CD4-positive, alpha-beta T cell (primary cell): ENCODE data around the gene EFCAB14. TPM values are rescaled to one million over a fixed set of nuclear protein-coding genes. Genes with fewer than 3 reads are reported as not detected.
A peak's percentile ranks its signal among the peaks of the same experiment; 100 is the strongest.

Source experiments
- ATAC-seq: fragments of 200-7000 bp; cut with Tn5 transposase; one replicate; pipeline ENCODE4 v1.10.0; 2022; ENCODE audit warnings: mild to moderate bottlenecking; ENCODE audit not compliant: poor library complexity
- CTCF ChIA-PET: fragments of 350-600 bp; sonication (Branson Sonifier 250); formaldehyde crosslinking; loops from one replicate; lab custom pipeline; 2021; ENCODE audit warnings: antibody characterized with exemption, inconsistent platforms; lab: Charles Lee
- POLR2A ChIA-PET: fragments of 350-600 bp; sonication (Branson Sonifier 250); formaldehyde crosslinking; loops from one replicate; lab custom pipeline; 2021; ENCODE audit warnings: antibody characterized with exemption, inconsistent platforms; lab: Charles Lee
- DNase-seq, 14 experiments: peaks; one replicate each; pipeline ENCODE4 v3.0.0-alpha.2; 2013 to 2020; ENCODE audit warnings: mixed read lengths in 2 of 14
- H3K27ac ChIP-seq, 2 donors: one replicate each; pipeline versions ENCODE4 v1.5.1 to v1.7.0; 2013; ENCODE audit warnings: low read length in 2 of 2, low read depth in 1 of 2, mild to moderate bottlenecking in 1 of 2
- H3K27me3 ChIP-seq, 2 experiments: 1 replicate in 1 of 2; 2 replicates in 1 of 2; pipeline versions ENCODE4 v1.6.1 to v1.7.0; 2013; ENCODE audit warnings: low read length in 2 of 2, control low read depth in 1 of 2, mild to moderate bottlenecking in 1 of 2, moderate library complexity in 1 of 2; ENCODE audit not compliant: insufficient read depth in 2 of 2, control insufficient read depth in 1 of 2
- H3K36me3 ChIP-seq: one replicate; pipeline ENCODE4 v1.6.1; 2013; ENCODE audit warnings: low read length, control low read depth; ENCODE audit not compliant: insufficient read depth
- H3K4me1 ChIP-seq: one replicate; pipeline ENCODE4 v1.6.1; 2013; ENCODE audit warnings: low read length, control low read depth; ENCODE audit not compliant: insufficient read depth
- H3K4me3 ChIP-seq: one replicate; pipeline ENCODE4 v1.5.1; 2013; ENCODE audit warnings: mild to moderate bottlenecking, low read length, moderate library complexity
- H3K9me3 ChIP-seq, 2 experiments: 1 replicate in 1 of 2; 2 replicates in 1 of 2; pipeline versions ENCODE4 v1.6.1 to v1.7.0; 2013; ENCODE audit warnings: low read length in 2 of 2, mild to moderate bottlenecking in 2 of 2, control low read depth in 1 of 2, moderate library complexity in 1 of 2; ENCODE audit not compliant: control insufficient read depth in 1 of 2, insufficient read depth in 1 of 2
- H3K27ac Mint-ChIP-seq: one replicate; pipeline ENCODE4 v1.8.0; 2020; ENCODE audit warnings: mixed read lengths
- H3K27me3 Mint-ChIP-seq: one replicate; pipeline ENCODE4 v1.8.0; 2021; ENCODE audit warnings: mixed read lengths
- H3K36me3 Mint-ChIP-seq: one replicate; pipeline ENCODE4 v1.8.0; 2021; ENCODE audit warnings: low read depth, mixed read lengths
- H3K4me1 Mint-ChIP-seq: one replicate; pipeline ENCODE4 v1.8.0; 2021; ENCODE audit warnings: low read depth, mixed read lengths
- H3K4me3 Mint-ChIP-seq: one replicate; pipeline ENCODE4 v1.8.0; 2020; ENCODE audit warnings: mild to moderate bottlenecking, mixed read lengths
- H3K9me3 Mint-ChIP-seq: one replicate; pipeline ENCODE4 v1.8.0; 2020; ENCODE audit warnings: mixed read lengths
- intact Hi-C, 2 experiments: fragments of 100-400 bp; cut with DNase I in 1 of 2; cut with micrococcal nuclease in 1 of 2; formaldehyde crosslinking; loops; one replicate each; pipeline versions ENCODE4 v1.15.1 to v1.9.0; 2023 to 2025; cut with DNase I, micrococcal nuclease
- total RNA-seq, 174 experiments: library from RNA in 2 of 174; stranded (reverse) in 2 of 174; gene quantifications; one replicate each; pipeline ENCODE4 v1.2.3 and lab custom pipeline; 2021 to 2026
- TF ChIP-seq, protein P1 (sequence below): fragments of 200-600 bp; IDR thresholded peaks from one replicate; pipeline ENCODE4 v1.8.0; 2022; ENCODE audit warnings: antibody characterized with exemption, mild to moderate bottlenecking

The EFCAB14 gene
- total RNA-seq, 2 experiments from 2014 or later: 36.8 to 38.3 TPM

DNA sequence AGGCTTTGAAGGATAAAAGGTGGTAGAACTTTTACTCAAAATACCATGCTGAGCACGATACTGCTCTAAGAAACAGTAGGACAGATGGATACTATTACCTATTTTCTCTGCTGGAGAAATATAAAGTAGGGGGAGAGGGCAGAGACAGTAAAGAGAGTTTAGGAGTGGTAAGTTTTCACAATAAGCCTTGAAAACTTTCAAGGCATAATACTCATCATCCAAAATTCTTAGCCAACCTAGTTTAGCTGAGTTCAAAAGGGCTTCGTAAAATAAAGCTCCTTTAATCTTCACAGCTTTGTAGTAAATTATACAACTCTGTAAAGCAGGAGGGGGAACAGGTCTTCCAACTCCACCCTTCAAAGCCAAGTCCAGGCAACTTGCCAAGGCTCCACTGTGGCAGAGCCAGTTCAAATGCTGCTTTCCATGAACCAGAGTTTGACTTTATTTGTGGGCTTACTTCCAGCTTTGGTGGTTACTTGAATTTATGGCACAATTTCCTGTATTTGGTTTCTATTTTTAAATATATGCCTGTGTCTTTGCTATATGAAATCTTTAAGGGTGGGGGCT, 31.7 kb downstream of the EFCAB14 start:
- DNase-seq (no peak), ATAC-seq (no peak)
- H3K36me3 Mint-ChIP-seq: peaks cover 100% of the 10 kb centered on the region
- no peaks in the 10 kb centered on the region for H3K27me3 Mint-ChIP-seq
- no peak overlapping the region for H3K4me3 Mint-ChIP-seq
- Histone ChIP-seq H3K27ac (no peak overlapping the region), H3K4me1 (no peaks in the 10 kb centered on the region), H3K9me3 (no peaks in the 10 kb centered on the region), H3K36me3 (peaks cover 96% of the 10 kb centered on the region), H3K4me3 (no peak overlapping the region), H3K27me3 (no peaks in the 10 kb centered on the region)
- TF ChIP-seq, protein P1, sequence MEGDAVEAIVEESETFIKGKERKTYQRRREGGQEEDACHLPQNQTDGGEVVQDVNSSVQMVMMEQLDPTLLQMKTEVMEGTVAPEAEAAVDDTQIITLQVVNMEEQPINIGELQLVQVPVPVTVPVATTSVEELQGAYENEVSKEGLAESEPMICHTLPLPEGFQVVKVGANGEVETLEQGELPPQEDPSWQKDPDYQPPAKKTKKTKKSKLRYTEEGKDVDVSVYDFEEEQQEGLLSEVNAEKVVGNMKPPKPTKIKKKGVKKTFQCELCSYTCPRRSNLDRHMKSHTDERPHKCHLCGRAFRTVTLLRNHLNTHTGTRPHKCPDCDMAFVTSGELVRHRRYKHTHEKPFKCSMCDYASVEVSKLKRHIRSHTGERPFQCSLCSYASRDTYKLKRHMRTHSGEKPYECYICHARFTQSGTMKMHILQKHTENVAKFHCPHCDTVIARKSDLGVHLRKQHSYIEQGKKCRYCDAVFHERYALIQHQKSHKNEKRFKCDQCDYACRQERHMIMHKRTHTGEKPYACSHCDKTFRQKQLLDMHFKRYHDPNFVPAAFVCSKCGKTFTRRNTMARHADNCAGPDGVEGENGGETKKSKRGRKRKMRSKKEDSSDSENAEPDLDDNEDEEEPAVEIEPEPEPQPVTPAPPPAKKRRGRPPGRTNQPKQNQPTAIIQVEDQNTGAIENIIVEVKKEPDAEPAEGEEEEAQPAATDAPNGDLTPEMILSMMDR: no peak
- ChIA-PET POLR2A (no interaction called here), CTCF (no interaction called here)
- no peaks in the 10 kb centered on the region for H3K9me3 Mint-ChIP-seq
- intact Hi-C loops: loop anchor here in 1 of 2 experiments (2.0 kb wide), 1 partner anchor 20 kb away; no protein-coding TSS in a partner anchor
- H3K4me1 Mint-ChIP-seq: peaks cover 17% of the 10 kb centered on the region
- peak overlapping the region; percentile 61 for H3K27ac Mint-ChIP-seq

DNA sequence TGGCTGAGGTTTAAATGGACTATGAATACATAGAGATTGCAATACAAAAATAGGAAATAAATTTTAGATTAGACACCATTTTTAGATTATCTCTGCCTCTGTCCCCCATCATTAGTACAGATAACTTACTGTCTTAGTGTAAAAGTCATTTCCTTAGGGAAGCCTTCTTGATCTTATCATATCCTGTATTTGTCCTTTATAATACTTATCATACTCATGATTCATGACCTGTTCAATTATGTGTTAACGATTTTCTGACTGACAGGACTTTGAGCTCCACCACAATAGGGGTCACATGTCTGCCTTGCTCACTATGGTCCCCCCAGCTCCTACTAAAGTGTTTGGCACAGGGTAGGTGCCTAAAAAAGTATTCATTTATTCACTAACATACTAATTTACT, 32.7 kb downstream of the EFCAB14 start:
- Mint-ChIP-seq H3K4me1 (peaks cover 17% of the 10 kb centered on the region), H3K4me3 (no peak overlapping the region), H3K36me3 (peaks cover 100% of the 10 kb centered on the region), H3K27me3 (no peaks in the 10 kb centered on the region), H3K9me3 (no peaks in the 10 kb centered on the region), H3K27ac (peak overlapping the region; percentile 61)
- Histone ChIP-seq H3K27me3 (no peaks in the 10 kb centered on the region), H3K4me3 (no peak overlapping the region), H3K27ac (no peak overlapping the region), H3K4me1 (no peaks in the 10 kb centered on the region), H3K9me3 (no peaks in the 10 kb centered on the region), H3K36me3 (peaks cover 96% of the 10 kb centered on the region)
- intact Hi-C loops: loop anchor here in 1 of 2 experiments (2.0 kb wide), 1 partner anchor 21 kb away; no protein-coding TSS in a partner anchor
- no peak for DNase-seq
- ATAC-seq: no peak
- ChIA-PET CTCF (no interaction called here), POLR2A (no interaction called here)
- TF ChIP-seq, protein P1: no peak

DNA sequence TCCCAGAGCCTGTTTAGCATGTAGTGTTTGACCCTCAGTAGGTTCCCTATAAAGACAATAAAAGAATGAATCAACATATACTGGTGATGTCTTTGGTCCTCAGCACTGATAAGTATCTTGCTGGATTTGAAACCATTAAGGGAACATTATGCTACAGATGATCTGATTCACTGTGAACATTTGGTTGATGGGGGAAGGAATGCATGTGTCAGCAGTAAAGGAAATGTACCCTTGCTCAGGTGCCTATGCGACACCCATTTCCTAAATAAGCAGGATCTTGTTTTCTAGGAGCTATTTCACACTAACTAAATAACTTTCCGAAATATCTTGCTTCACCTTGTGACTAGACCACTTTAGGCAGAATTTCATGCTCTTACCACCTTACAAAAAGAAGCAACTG, 34.2 kb downstream of the EFCAB14 start:
- Mint-ChIP-seq H3K9me3 (no peaks in the 10 kb centered on the region), H3K4me1 (peaks cover 17% of the 10 kb centered on the region), H3K27ac (no peak overlapping the region), H3K4me3 (no peak overlapping the region), H3K27me3 (no peaks in the 10 kb centered on the region), H3K36me3 (peaks cover 100% of the 10 kb centered on the region)
- ChIA-PET CTCF (no interaction called here), POLR2A (interaction anchor here (1.1 kb wide), 1 partner anchor 9 kb away, joined by 3 read pairs; no protein-coding TSS in a partner anchor)
- Histone ChIP-seq H3K27ac (no peak overlapping the region), H3K9me3 (no peaks in the 10 kb centered on the region), H3K36me3 (peaks cover 95% of the 10 kb centered on the region), H3K4me3 (no peak overlapping the region), H3K27me3 (no peaks in the 10 kb centered on the region), H3K4me1 (no peaks in the 10 kb centered on the region)
- TF ChIP-seq, protein P1: no peak
- DNase-seq: no peak
- intact Hi-C loops: no loop called here
- ATAC-seq: no peak
